ENCODE measurements around the gene NCOR1.
A peak's percentile ranks its signal among the peaks of the same experiment; 100 is the strongest.

Gene NCOR1

GRCh38 chr17:16026895-16027294 lies 188.4 kb downstream of the NCOR1 start:
- no peak for DNase-seq (ENCODE audit: low spot score)

GRCh38 chr17:16025202-16025601 lies 190.1 kb downstream of the NCOR1 start:
- no peak for DNase-seq (ENCODE audit: low spot score)

- no peak for DNase-seq (ENCODE audit: low spot score)
These were observed 191.5 kb downstream of the NCOR1 start for GRCh38 chr17:16023881-16024280.

GRCh38 chr17:16019347-16019746 lies 196.0 kb downstream of the NCOR1 start:
- no peak for DNase-seq (ENCODE audit: low spot score)

- DNase-seq (ENCODE audit: low spot score), result no peak
These were observed 201.4 kb downstream of the NCOR1 start for GRCh38 chr17:16013943-16014407.

GRCh38 chr17:16007439-16007838 lies 207.9 kb downstream of the NCOR1 start:
- DNase-seq (ENCODE audit: low spot score), result no peak

- no peak for DNase-seq (ENCODE audit: low spot score)
These were observed 209.7 kb downstream of the NCOR1 start for GRCh38 chr17:16005636-16006035.

GRCh38 chr17:16003841-16004240 lies 211.5 kb downstream of the NCOR1 start:
- no peak for DNase-seq (ENCODE audit: low spot score)

GRCh38 chr17:16002708-16003260 lies 212.6 kb downstream of the NCOR1 start:
- DNase-seq (ENCODE audit: low spot score), result no peak

- no peak for DNase-seq (ENCODE audit: low spot score)
These were observed 214.0 kb downstream of the NCOR1 start for GRCh38 chr17:16001226-16001897.

GRCh38 chr17:15999974-16000827 lies 215.1 kb downstream of the NCOR1 start:
- DNase-seq (ENCODE audit: low spot score), result peak; percentile 18

GRCh38 chr17:15999141-15999973 lies 216.0 kb downstream of the NCOR1 start, which contains the start of the genes TTC19 and ZSWIM7:
TSS of gene TTC19 (plus strand) at chr17:15999824. CDS start at chr17:15999849, 25 bp downstream.
TSS of gene ZSWIM7 (minus strand) at chr17:15999704. CDS start at chr17:15999594, 110 bp downstream.
- peak; percentile 92 for DNase-seq (ENCODE audit: low spot score)

GRCh38 chr17:15998031-15998562 lies 217.2 kb downstream of the NCOR1 start:
- DNase-seq (ENCODE audit: low spot score), result no peak

- DNase-seq (ENCODE audit: low spot score), result no peak
These were observed 219.0 kb downstream of the NCOR1 start for GRCh38 chr17:15996322-15996721.

- no peak for DNase-seq (ENCODE audit: low spot score)
These were observed 233.4 kb downstream of the NCOR1 start for GRCh38 chr17:15981646-15982580.

- no peak for DNase-seq (ENCODE audit: low spot score)
These were observed 234.1 kb downstream of the NCOR1 start for GRCh38 chr17:15981208-15981607.
